IPS-NIHi7 (cell line): ENCODE data around the gene ADRM1.

Experiments used
- DNase-seq: peaks from one replicate; pipeline ENCODE4 v3.0.0; 2012; ENCODE audit warnings: mixed read lengths; ENCODE audit errors: extremely low spot score

Gene ADRM1

GRCh38 chr20:62354811-62355341 is 52.1 kb downstream of the ADRM1 start:
- no peak for DNase-seq

GRCh38 chr20:62355516-62355877 is 52.7 kb downstream of the ADRM1 start:
- DNase-seq = peak; percentile 60

- no peak for DNase-seq
Measured at GRCh38 chr20:62355878-62356588, 53.2 kb downstream of the ADRM1 start.

GRCh38 chr20:62356589-62357186 is 53.9 kb downstream of the ADRM1 start:
- no peak for DNase-seq

- DNase-seq = no peak
Measured at GRCh38 chr20:62357187-62357667, 54.4 kb downstream of the ADRM1 start.

GRCh38 chr20:62357681-62358080 is 54.9 kb downstream of the ADRM1 start:
- DNase-seq = no peak
